Esophagus muscularis mucosa (tissue), 4 donors: Measurements from ENCODE around the gene NUP98. TPM values are rescaled to one million over a fixed set of nuclear protein-coding genes. Genes with fewer than 3 reads are reported as not detected.

Experiments
- DNase-seq: peaks from one replicate; pipeline ENCODE4 v3.0.0-alpha.2; 2017; ENCODE audit errors: extremely low spot score
- H3K27ac ChIP-seq, 4 donors: fragments of 200-600 bp; sonication (generic); replicated peaks in 1 of 4; 1 replicate in 3 of 4; 2 replicates in 1 of 4; pipeline ENCODE4 v1.5.1; 2016 to 2019; ENCODE audit warnings: mild to moderate bottlenecking in 1 of 4
- H3K27me3 ChIP-seq, 4 donors: fragments of 200-600 bp; sonication (generic); one replicate each; pipeline versions ENCODE4 v1.5.1 to v1.6.0; 2016 to 2019
- H3K36me3 ChIP-seq, 4 donors: fragments of 200-600 bp; sonication (generic); one replicate each; pipeline ENCODE4 v1.5.1; 2016 to 2019
- H3K4me1 ChIP-seq, 4 donors: fragments of 200-600 bp; sonication (generic); one replicate each; pipeline ENCODE4 v1.5.1; 2016 to 2019
- H3K4me3 ChIP-seq, 4 donors: fragments of 200-600 bp; sonication (generic); 1 replicate in 2 of 4; 2 replicates in 2 of 4; pipeline ENCODE4 v1.5.1; 2016 to 2019; ENCODE audit warnings: mild to moderate bottlenecking in 4 of 4, moderate library complexity in 1 of 4
- H3K9me3 ChIP-seq, 4 donors: fragments of 200-600 bp; sonication (generic); 1 replicate in 3 of 4; 2 replicates in 1 of 4; pipeline ENCODE4 v1.5.1; 2016 to 2019
- EP300 ChIP-seq: sonication (generic); formaldehyde crosslinking; IDR thresholded peaks from one replicate; pipeline ENCODE4 v1.6.1; 2017; ENCODE audit warnings: antibody characterized with exemption
- POLR2A ChIP-seq: fragments of 450-650 bp; IDR thresholded peaks from one replicate; pipeline ENCODE4 v1.6.1; 2017; ENCODE audit warnings: antibody characterized with exemption, moderate library complexity, mild to moderate bottlenecking, low read depth
- POLR2AphosphoS5 ChIP-seq, 2 donors: sonication (generic); formaldehyde crosslinking; IDR thresholded peaks; one replicate each; pipeline ENCODE4 v1.6.1; 2017; ENCODE audit warnings: antibody characterized with exemption in 2 of 2
- WGBS: methylation state at CpG from one replicate; pipeline ENCODE4 v1.1.5; 2018; 5-methylcytosine and 5-hydroxymethylcytosine counted together
- intact Hi-C: fragments of 100-400 bp; cut with DNase I; formaldehyde crosslinking; loops from one replicate; pipeline ENCODE4 v1.15.1; 2023
- total RNA-seq, 4 donors: library from RNA; depleted of rRNA; stranded (reverse); fragments of >200 nt; gene quantifications; one replicate each; pipeline versions ENCODE4 v1.1.0 to v1.2.1, GENCODE V29; 2016
- TF ChIP-seq, protein P1 (sequence below), 3 experiments: fragments of 200-600 bp in 2 of 3; fragments of 450-650 bp in 1 of 3; sonication (generic) in 2 of 3; IDR thresholded peaks; one replicate each; pipeline ENCODE4 v1.5.1; 2017 to 2019; ENCODE audit warnings: antibody characterized with exemption in 3 of 3, mild to moderate bottlenecking in 2 of 3, moderate library complexity in 1 of 3

The NUP98 gene
- total RNA-seq, 4 donors from 2014 or later = 67.7 to 117 (median 89.8) TPM

GRCh38 chr11:3709977-3710376, 87.4 kb downstream of the NUP98 start:
- no peaks in the 10 kb centered on the region for H3K27me3 ChIP-seq
- peaks cover 44 to 92% (median 67%) of the 10 kb centered on the region in 4 donors for H3K36me3 ChIP-seq
- no peak overlapping the region for H3K27ac ChIP-seq
- H3K4me1 ChIP-seq = no peaks in the 10 kb centered on the region
- intact Hi-C loops = no loop called here
- TF ChIP-seq POLR2A (no peak), POLR2AphosphoS5 (IDR thresholded peaks at IDR 0.05) (no peak), EP300 (no peak)
- TF ChIP-seq, protein P1, sequence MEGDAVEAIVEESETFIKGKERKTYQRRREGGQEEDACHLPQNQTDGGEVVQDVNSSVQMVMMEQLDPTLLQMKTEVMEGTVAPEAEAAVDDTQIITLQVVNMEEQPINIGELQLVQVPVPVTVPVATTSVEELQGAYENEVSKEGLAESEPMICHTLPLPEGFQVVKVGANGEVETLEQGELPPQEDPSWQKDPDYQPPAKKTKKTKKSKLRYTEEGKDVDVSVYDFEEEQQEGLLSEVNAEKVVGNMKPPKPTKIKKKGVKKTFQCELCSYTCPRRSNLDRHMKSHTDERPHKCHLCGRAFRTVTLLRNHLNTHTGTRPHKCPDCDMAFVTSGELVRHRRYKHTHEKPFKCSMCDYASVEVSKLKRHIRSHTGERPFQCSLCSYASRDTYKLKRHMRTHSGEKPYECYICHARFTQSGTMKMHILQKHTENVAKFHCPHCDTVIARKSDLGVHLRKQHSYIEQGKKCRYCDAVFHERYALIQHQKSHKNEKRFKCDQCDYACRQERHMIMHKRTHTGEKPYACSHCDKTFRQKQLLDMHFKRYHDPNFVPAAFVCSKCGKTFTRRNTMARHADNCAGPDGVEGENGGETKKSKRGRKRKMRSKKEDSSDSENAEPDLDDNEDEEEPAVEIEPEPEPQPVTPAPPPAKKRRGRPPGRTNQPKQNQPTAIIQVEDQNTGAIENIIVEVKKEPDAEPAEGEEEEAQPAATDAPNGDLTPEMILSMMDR (IDR thresholded peaks at IDR 0.05) = no peak
- no peak for DNase-seq
- 92% methylated on average over 1 of the region's 1 CpG for WGBS
- H3K9me3 ChIP-seq = no peaks in the 10 kb centered on the region
- H3K4me3 ChIP-seq = no peak overlapping the region

GRCh38 chr11:3707176-3707575, 90.2 kb downstream of the NUP98 start:
- Histone ChIP-seq H3K4me3 (no peak overlapping the region), H3K4me1 (no peaks in the 10 kb centered on the region), H3K27me3 (no peaks in the 10 kb centered on the region), H3K36me3 (peaks cover 47 to 92% (median 67%) of the 10 kb centered on the region in 4 donors), H3K27ac (no peak overlapping the region), H3K9me3 (no peaks in the 10 kb centered on the region)
- intact Hi-C loops = no loop called here
- DNase-seq = no peak
- 76% methylated on average over 2 of the region's 2 CpGs for WGBS
- TF ChIP-seq POLR2AphosphoS5 (IDR thresholded peaks at IDR 0.05) = no peak
- TF ChIP-seq EP300 = no peak
- TF ChIP-seq, protein P1 (IDR thresholded peaks at IDR 0.05) = no peak
- no peak for TF ChIP-seq POLR2A

GRCh38 chr11:3703383-3703782, 94.0 kb downstream of the NUP98 start:
- Histone ChIP-seq H3K4me1 (no peaks in the 10 kb centered on the region), H3K27me3 (no peaks in the 10 kb centered on the region), H3K4me3 (no peak overlapping the region), H3K36me3 (peaks cover 53 to 95% (median 79%) of the 10 kb centered on the region in 4 donors), H3K9me3 (no peaks in the 10 kb centered on the region), H3K27ac (no peak overlapping the region)
- DNase-seq = peak; percentile 21
- WGBS = 95% methylated on average over 3 of the region's 3 CpGs
- intact Hi-C loops = no loop called here
- TF ChIP-seq EP300 = no peak
- no peak for TF ChIP-seq POLR2A
- TF ChIP-seq POLR2AphosphoS5 (IDR thresholded peaks at IDR 0.05) = no peak
- TF ChIP-seq, protein P1 (IDR thresholded peaks at IDR 0.05) = no peak

GRCh38 chr11:3700910-3701309, 96.4 kb downstream of the NUP98 start:
- peaks cover 69 to 100% (median 92%) of the 10 kb centered on the region in 4 donors for H3K36me3 ChIP-seq
- TF ChIP-seq EP300 = no peak
- TF ChIP-seq, protein P1 (IDR thresholded peaks at IDR 0.05) = no peak
- H3K9me3 ChIP-seq = no peaks in the 10 kb centered on the region
- WGBS = 97% methylated on average over 2 of the region's 2 CpGs
- H3K27ac ChIP-seq = no peak overlapping the region
- no peaks in the 10 kb centered on the region for H3K4me1 ChIP-seq
- no peak for DNase-seq
- intact Hi-C loops = no loop called here
- no peaks in the 10 kb centered on the region for H3K27me3 ChIP-seq
- no peak overlapping the region for H3K4me3 ChIP-seq

DNA sequence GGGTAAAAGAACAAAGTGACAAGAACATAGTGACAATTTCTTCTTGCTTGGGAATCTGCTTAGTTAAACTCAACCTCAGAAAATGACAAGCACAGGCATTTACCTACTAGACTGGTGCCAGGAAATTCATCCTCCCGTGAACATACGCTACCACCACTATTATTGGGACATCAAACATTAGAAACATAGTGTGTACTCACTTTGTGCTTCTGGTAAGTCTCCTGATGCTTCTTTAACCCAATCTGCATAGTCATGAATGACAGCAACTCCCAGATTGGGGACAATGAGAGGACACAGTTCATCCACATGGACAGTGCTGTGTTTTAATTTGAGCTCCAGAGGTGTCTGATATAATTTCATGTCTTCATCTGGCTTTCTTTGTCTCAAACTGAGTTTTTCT, 96.9 kb downstream of the NUP98 start:
- intact Hi-C loops = no loop called here
- H3K4me3 ChIP-seq = no peak overlapping the region
- no peaks in the 10 kb centered on the region for H3K4me1 ChIP-seq
- WGBS = 81% methylated on average over 2 of the region's 2 CpGs
- peaks cover 69 to 100% (median 92%) of the 10 kb centered on the region in 4 donors for H3K36me3 ChIP-seq
- TF ChIP-seq POLR2A = no peak
- TF ChIP-seq, protein P1 (IDR thresholded peaks at IDR 0.05) = no peak
- TF ChIP-seq EP300 = no peak
- no peak for TF ChIP-seq POLR2AphosphoS5 (IDR thresholded peaks at IDR 0.05)
- H3K9me3 ChIP-seq = no peaks in the 10 kb centered on the region
- peak; percentile 17 for DNase-seq
- no peaks in the 10 kb centered on the region for H3K27me3 ChIP-seq
- H3K27ac ChIP-seq = no peak overlapping the region
